Natural killer cell treated with Interleukin-12 subunit alpha and Interleukin-12 subunit beta and Interleukin-15 and Interleukin-18, amount 100 ng/mL, for 72 hours (primary cell): Measurements from ENCODE around the gene SLC24A3. TPM values are rescaled to one million over a fixed set of nuclear protein-coding genes. Genes with fewer than 3 reads are reported as not detected.

Experiments
- ATAC-seq, 2 donors: fragments of 150-1000 bp; cut with Tn5 transposase in 1 of 2; sonication (Bioruptor Pico), chemical (Tn5 transposase) in 1 of 2; 2 replicates each; pipeline ENCODE4 v1.10.0; 2021
- DNase-seq: peaks from one replicate; pipeline ENCODE4 v3.0.0; 2022; ENCODE audit warnings: low spot score
- H3K27ac Mint-ChIP-seq, 2 donors: 1 replicate in 1 of 2; 2 replicates in 1 of 2; pipeline ENCODE4 v1.8.0; 2022; ENCODE audit warnings: mixed read lengths in 2 of 2, mild to moderate bottlenecking in 1 of 2, moderate library complexity in 1 of 2
- H3K27me3 Mint-ChIP-seq, 2 donors: 1 replicate in 1 of 2; 2 replicates in 1 of 2; pipeline ENCODE4 v1.8.0; 2022; ENCODE audit warnings: mixed read lengths in 2 of 2
- H3K36me3 Mint-ChIP-seq: one replicate; pipeline ENCODE4 v1.8.0; 2022; ENCODE audit warnings: mixed read lengths
- H3K4me1 Mint-ChIP-seq, 2 donors: 1 replicate in 1 of 2; 2 replicates in 1 of 2; pipeline ENCODE4 v1.8.0; 2022; ENCODE audit warnings: low read depth in 2 of 2, mixed read lengths in 2 of 2, mild to moderate bottlenecking in 1 of 2
- H3K4me3 Mint-ChIP-seq: one replicate; pipeline ENCODE4 v1.8.0; 2022; ENCODE audit warnings: mixed read lengths
- H3K9me3 Mint-ChIP-seq: 2 replicates; pipeline ENCODE4 v1.8.0; 2022; ENCODE audit warnings: mixed read lengths
- total RNA-seq, 2 donors: library from RNA; stranded (reverse); gene quantifications; one replicate each; pipeline ENCODE4 v1.2.3, GENCODE V29; 2022

The SLC24A3 gene
- total RNA-seq, 2 donors from 2014 or later, result 1.4 TPM; not detected in 1

GRCh38 chr20:19510611-19511010 is 298.2 kb downstream of the SLC24A3 start:
- H3K27ac Mint-ChIP-seq, result no peak overlapping the region
- H3K27me3 Mint-ChIP-seq, result no peaks in the 10 kb centered on the region
- DNase-seq (no peak), ATAC-seq (no peak)
- H3K4me3 Mint-ChIP-seq, result no peak overlapping the region
- H3K9me3 Mint-ChIP-seq, result no peaks in the 10 kb centered on the region
- no peaks in the 10 kb centered on the region for H3K36me3 Mint-ChIP-seq
- H3K4me1 Mint-ChIP-seq, result no peaks in the 10 kb centered on the region

- Mint-ChIP-seq H3K9me3 (peaks cover 2% of the 10 kb centered on the region), H3K36me3 (no peaks in the 10 kb centered on the region), H3K4me1 (no peaks in the 10 kb centered on the region), H3K27me3 (no peaks in the 10 kb centered on the region), H3K4me3 (no peak overlapping the region), H3K27ac (no peak overlapping the region)
- ATAC-seq (no peak), DNase-seq (no peak)
Measured at GRCh38 chr20:19511931-19512330, 299.5 kb downstream of the SLC24A3 start.

GRCh38 chr20:19512886-19513677 is 300.6 kb downstream of the SLC24A3 start:
- Mint-ChIP-seq H3K27ac (no peak overlapping the region), H3K4me3 (no peak overlapping the region)
- no peak for DNase-seq

GRCh38 chr20:19515074-19515473 is 302.6 kb downstream of the SLC24A3 start:
- no peaks in the 10 kb centered on the region for H3K36me3 Mint-ChIP-seq
- no peaks in the 10 kb centered on the region for H3K4me1 Mint-ChIP-seq
- no peak overlapping the region for H3K27ac Mint-ChIP-seq
- ATAC-seq, result no peak
- no peak for DNase-seq
- peaks cover 0 to 2% of the 10 kb centered on the region in 2 donors for H3K27me3 Mint-ChIP-seq
- no peak overlapping the region for H3K4me3 Mint-ChIP-seq
- peaks cover 2% of the 10 kb centered on the region for H3K9me3 Mint-ChIP-seq

More at GRCh38 chr20:19512886-19513677, 300.6 kb downstream of the SLC24A3 start:
- Mint-ChIP-seq H3K4me1 (no peaks in the 10 kb centered on the region), H3K27me3 (no peaks in the 10 kb centered on the region), H3K9me3 (peaks cover 2% of the 10 kb centered on the region), H3K36me3 (no peaks in the 10 kb centered on the region)
- ATAC-seq, result no peak

- no peak for DNase-seq
- H3K36me3 Mint-ChIP-seq, result no peaks in the 10 kb centered on the region
- peaks cover 2% of the 10 kb centered on the region for H3K9me3 Mint-ChIP-seq
- H3K27ac Mint-ChIP-seq, result no peak overlapping the region
- H3K27me3 Mint-ChIP-seq, result peaks cover 0 to 5% of the 10 kb centered on the region in 2 donors
- H3K4me3 Mint-ChIP-seq, result no peak overlapping the region
- ATAC-seq, result no peak
- no peaks in the 10 kb centered on the region for H3K4me1 Mint-ChIP-seq
Measured at GRCh38 chr20:19519466-19519865, 307.0 kb downstream of the SLC24A3 start.

GRCh38 chr20:19520261-19520660 is 307.8 kb downstream of the SLC24A3 start:
- Mint-ChIP-seq H3K27ac (no peak overlapping the region), H3K27me3 (peaks cover 0 to 6% of the 10 kb centered on the region in 2 donors), H3K4me3 (no peak overlapping the region), H3K4me1 (no peaks in the 10 kb centered on the region), H3K36me3 (no peaks in the 10 kb centered on the region), H3K9me3 (peaks cover 2% of the 10 kb centered on the region)
- DNase-seq (no peak), ATAC-seq (no peak)

GRCh38 chr20:19522071-19522801 is 309.8 kb downstream of the SLC24A3 start:
- Mint-ChIP-seq H3K27ac (no peak overlapping the region), H3K9me3 (no peaks in the 10 kb centered on the region), H3K27me3 (peaks cover 0 to 6% of the 10 kb centered on the region in 2 donors), H3K4me3 (no peak overlapping the region), H3K4me1 (no peaks in the 10 kb centered on the region), H3K36me3 (no peaks in the 10 kb centered on the region)
- ATAC-seq (no peak), DNase-seq (no peak)

GRCh38 chr20:19522836-19523590 is 310.6 kb downstream of the SLC24A3 start:
- ATAC-seq (no peak), DNase-seq (no peak)
- H3K9me3 Mint-ChIP-seq, result no peaks in the 10 kb centered on the region
- H3K27ac Mint-ChIP-seq, result no peak overlapping the region
- no peak overlapping the region for H3K4me3 Mint-ChIP-seq
- no peaks in the 10 kb centered on the region for H3K4me1 Mint-ChIP-seq
- peaks cover 0 to 6% of the 10 kb centered on the region in 2 donors for H3K27me3 Mint-ChIP-seq
- no peaks in the 10 kb centered on the region for H3K36me3 Mint-ChIP-seq

GRCh38 chr20:19524691-19525090 is 312.2 kb downstream of the SLC24A3 start:
- Mint-ChIP-seq H3K4me1 (no peaks in the 10 kb centered on the region), H3K4me3 (no peak overlapping the region), H3K27ac (no peak overlapping the region), H3K27me3 (peaks cover 0 to 5% of the 10 kb centered on the region in 2 donors), H3K36me3 (no peaks in the 10 kb centered on the region), H3K9me3 (no peaks in the 10 kb centered on the region)
- ATAC-seq (no peak), DNase-seq (no peak)

- H3K36me3 Mint-ChIP-seq, result no peaks in the 10 kb centered on the region
- DNase-seq (no peak), ATAC-seq (no peak)
- no peaks in the 10 kb centered on the region for H3K4me1 Mint-ChIP-seq
- H3K9me3 Mint-ChIP-seq, result no peaks in the 10 kb centered on the region
- H3K27me3 Mint-ChIP-seq, result peaks cover 0 to 5% of the 10 kb centered on the region in 2 donors
- no peak overlapping the region for H3K27ac Mint-ChIP-seq
- H3K4me3 Mint-ChIP-seq, result no peak overlapping the region
Measured at GRCh38 chr20:19527509-19527908, 315.1 kb downstream of the SLC24A3 start.

GRCh38 chr20:19528286-19529030 is 316.0 kb downstream of the SLC24A3 start:
- Mint-ChIP-seq H3K27ac (no peak overlapping the region), H3K36me3 (no peaks in the 10 kb centered on the region), H3K9me3 (no peaks in the 10 kb centered on the region), H3K4me1 (no peaks in the 10 kb centered on the region), H3K27me3 (peaks cover 0 to 5% of the 10 kb centered on the region in 2 donors), H3K4me3 (no peak overlapping the region)
- no peak for DNase-seq
- ATAC-seq, result no peak

GRCh38 chr20:19530006-19530405 is 317.6 kb downstream of the SLC24A3 start:
- Mint-ChIP-seq H3K36me3 (no peaks in the 10 kb centered on the region), H3K27ac (no peak overlapping the region), H3K4me1 (no peaks in the 10 kb centered on the region), H3K4me3 (no peak overlapping the region), H3K9me3 (no peaks in the 10 kb centered on the region), H3K27me3 (peaks cover 0 to 2% of the 10 kb centered on the region in 2 donors)
- DNase-seq, result no peak
- no peak for ATAC-seq

GRCh38 chr20:19531446-19531845 is 319.0 kb downstream of the SLC24A3 start:
- Mint-ChIP-seq H3K27ac (no peak overlapping the region), H3K9me3 (no peaks in the 10 kb centered on the region), H3K4me3 (no peak overlapping the region), H3K4me1 (no peaks in the 10 kb centered on the region), H3K27me3 (no peaks in the 10 kb centered on the region), H3K36me3 (no peaks in the 10 kb centered on the region)
- DNase-seq, result no peak
- ATAC-seq, result no peak
